Spinal cord (tissue), 10 donors: Measurements from ENCODE around the gene ZNF821. TPM values are rescaled to one million over a fixed set of nuclear protein-coding genes. Genes with fewer than 3 reads are reported as not detected.

Experiments used
- DNase-seq, 6 donors: peaks; one replicate each; pipeline versions ENCODE4 v3.0.0 to v3.0.0-alpha.2; 2013 to 2015; ENCODE audit warnings: low spot score in 6 of 6, low read depth in 4 of 6
- H3K27ac ChIP-seq: one replicate; pipeline ENCODE4 v1.5.1; 2013; ENCODE audit warnings: low read depth, low read length, control low read depth
- H3K27me3 ChIP-seq: one replicate; pipeline ENCODE4 v1.6.1; 2013; ENCODE audit warnings: low read length; ENCODE audit not compliant: control insufficient read depth, insufficient read depth
- H3K36me3 ChIP-seq: one replicate; pipeline ENCODE4 v1.6.1; 2013; ENCODE audit warnings: low read length; ENCODE audit not compliant: control insufficient read depth, insufficient read depth
- H3K4me1 ChIP-seq: one replicate; pipeline ENCODE4 v1.6.1; 2013; ENCODE audit warnings: low read length; ENCODE audit not compliant: control insufficient read depth, insufficient read depth
- H3K4me3 ChIP-seq: one replicate; pipeline ENCODE4 v1.5.1; 2013; ENCODE audit warnings: low read depth, low read length, control low read depth
- H3K9me3 ChIP-seq: one replicate; pipeline ENCODE4 v1.6.1; 2013; ENCODE audit warnings: low read length; ENCODE audit not compliant: control insufficient read depth, insufficient read depth
- WGBS: methylation state at CpG from one replicate; pipeline ENCODE4 v1.1.5; 2013; ENCODE audit warnings: missing lambda C conversion rate; ENCODE audit not compliant: insufficient coverage; 5-methylcytosine and 5-hydroxymethylcytosine counted together
- polyA plus RNA-seq, 2 donors: library from polyadenylated mRNA; unstranded; fragments of 120-200 nt; gene quantifications; one replicate each; pipeline ENCODE4 v1.2.1, GENCODE V29; 2013; ENCODE audit not compliant: insufficient read length in 2 of 2
- total RNA-seq, 2 donors: library from RNA; depleted of rRNA in 1 of 2; stranded (reverse); fragments of 120-200 nt in 1 of 2; fragments of >200 nt in 1 of 2; gene quantifications; one replicate each; pipeline versions ENCODE4 v1.2.3 to v1.2.4, GENCODE V29; 2013 to 2014
- donor health status: healthy.

The ZNF821 gene
- total and polyA plus RNA-seq, 4 donors = 14.4 to 47.9 (median 30.7) TPM

GRCh38 chr16:71923941-71924690 lies 40.1 kb upstream of the ZNF821 start:
- peaks cover 75% of the 10 kb centered on the region for H3K36me3 ChIP-seq
- WGBS = 98% methylated on average over 7 of the region's 10 CpGs
- H3K27ac ChIP-seq = no peak overlapping the region
- no peaks in the 10 kb centered on the region for H3K9me3 ChIP-seq
- H3K4me3 ChIP-seq = no peak overlapping the region
- no peaks in the 10 kb centered on the region for H3K4me1 ChIP-seq
- no peak for DNase-seq
- H3K27me3 ChIP-seq = no peaks in the 10 kb centered on the region

GRCh38 chr16:71920658-71921057 lies 36.7 kb upstream of the ZNF821 start:
- peaks cover 57% of the 10 kb centered on the region for H3K36me3 ChIP-seq
- 100% methylated on average over 1 of the region's 2 CpGs for WGBS

GRCh38 chr16:71919035-71919434 lies 35.1 kb upstream of the ZNF821 start:
- 86% methylated on average over 3 of the region's 3 CpGs for WGBS
- H3K36me3 ChIP-seq = peaks cover 43% of the 10 kb centered on the region

More at GRCh38 chr16:71920658-71921057, 36.7 kb upstream of the ZNF821 start:
- Histone ChIP-seq H3K9me3 (no peaks in the 10 kb centered on the region), H3K27me3 (no peaks in the 10 kb centered on the region), H3K27ac (no peak overlapping the region), H3K4me1 (no peaks in the 10 kb centered on the region), H3K4me3 (no peak overlapping the region)
- no peak for DNase-seq

GRCh38 chr16:71917900-71918299 lies 33.9 kb upstream of the ZNF821 start:
- H3K27me3 ChIP-seq = no peaks in the 10 kb centered on the region
- no peak overlapping the region for H3K27ac ChIP-seq
- H3K4me1 ChIP-seq = no peaks in the 10 kb centered on the region
- 67% methylated on average over 1 of the region's 6 CpGs for WGBS
- peaks cover 36% of the 10 kb centered on the region for H3K36me3 ChIP-seq
- DNase-seq = no peak
- H3K9me3 ChIP-seq = no peaks in the 10 kb centered on the region
- no peak overlapping the region for H3K4me3 ChIP-seq

More at GRCh38 chr16:71919035-71919434, 35.1 kb upstream of the ZNF821 start:
- Histone ChIP-seq H3K9me3 (no peaks in the 10 kb centered on the region), H3K4me3 (no peak overlapping the region), H3K27me3 (no peaks in the 10 kb centered on the region), H3K27ac (no peak overlapping the region), H3K4me1 (no peaks in the 10 kb centered on the region)
- DNase-seq = no peak

GRCh38 chr16:71916397-71916920 lies 32.5 kb upstream of the ZNF821 start:
- Histone ChIP-seq H3K4me1 (no peaks in the 10 kb centered on the region), H3K27me3 (no peaks in the 10 kb centered on the region), H3K9me3 (no peaks in the 10 kb centered on the region), H3K27ac (no peak overlapping the region), H3K4me3 (no peak overlapping the region), H3K36me3 (peaks cover 25% of the 10 kb centered on the region)
- DNase-seq = no peak
- 91% methylated on average over 8 of the region's 11 CpGs for WGBS

- Histone ChIP-seq H3K27ac (no peak overlapping the region), H3K27me3 (no peaks in the 10 kb centered on the region), H3K9me3 (no peaks in the 10 kb centered on the region), H3K4me3 (no peak overlapping the region), H3K36me3 (peaks cover 19% of the 10 kb centered on the region), H3K4me1 (no peaks in the 10 kb centered on the region)
- DNase-seq = no peak
- WGBS = no CpG with 5 or more reads among the region's 2 CpGs
These were observed 31.4 kb upstream of the ZNF821 start for GRCh38 chr16:71915350-71915749.

GRCh38 chr16:71914802-71915201 lies 30.8 kb upstream of the ZNF821 start:
- 41% methylated on average over 2 of the region's 2 CpGs for WGBS
- H3K9me3 ChIP-seq = no peaks in the 10 kb centered on the region
- no peak for DNase-seq
- no peak overlapping the region for H3K4me3 ChIP-seq
- no peaks in the 10 kb centered on the region for H3K27me3 ChIP-seq
- H3K4me1 ChIP-seq = no peaks in the 10 kb centered on the region
- H3K36me3 ChIP-seq = peaks cover 18% of the 10 kb centered on the region
- H3K27ac ChIP-seq = no peak overlapping the region

- Histone ChIP-seq H3K9me3 (no peaks in the 10 kb centered on the region), H3K27me3 (no peaks in the 10 kb centered on the region), H3K4me3 (no peak overlapping the region), H3K27ac (no peak overlapping the region), H3K36me3 (peaks cover 11% of the 10 kb centered on the region), H3K4me1 (no peaks in the 10 kb centered on the region)
- DNase-seq = no peak
- WGBS = 100% methylated on average over 1 of the region's 6 CpGs
These were observed 28.7 kb upstream of the ZNF821 start for GRCh38 chr16:71912534-71913275.

GRCh38 chr16:71911121-71911520 lies 27.1 kb upstream of the ZNF821 start:
- DNase-seq = no peak
- no CpG with 5 or more reads among the region's 7 CpGs for WGBS
- Histone ChIP-seq H3K4me3 (no peak overlapping the region), H3K27ac (no peak overlapping the region), H3K9me3 (no peaks in the 10 kb centered on the region), H3K36me3 (peaks cover 8% of the 10 kb centered on the region), H3K27me3 (no peaks in the 10 kb centered on the region), H3K4me1 (no peaks in the 10 kb centered on the region)
